Activated naive CD8-positive, alpha-beta T cell treated with anti-CD3 and anti-CD28 coated beads, Interleukin-2, amount 10 ng/mL, durations not matched to agents 7 days and 5 days (primary cell): ENCODE data around the gene NDEL1. TPM values are rescaled to one million over a fixed set of nuclear protein-coding genes. Genes with fewer than 3 reads are reported as not detected.

Experiments used
- ATAC-seq: fragments of 150-1000 bp; cut with Tn5 transposase; one replicate; pipeline ENCODE4 v1.10.0; 2021; ENCODE audit warnings: low read depth, moderate library complexity
- POLR2A ChIA-PET: fragments of 350-600 bp; sonication (Branson Sonifier 250); formaldehyde crosslinking; loops from one replicate; lab custom pipeline; 2021; ENCODE audit warnings: antibody characterized with exemption; lab: Charles Lee
- DNase-seq: peaks from one replicate; pipeline ENCODE4 v3.0.0; 2021
- H3K27ac Mint-ChIP-seq: one replicate; pipeline ENCODE4 v1.8.0; 2022; ENCODE audit warnings: mild to moderate bottlenecking, mixed read lengths
- H3K27me3 Mint-ChIP-seq: one replicate; pipeline ENCODE4 v1.8.0; 2022; ENCODE audit warnings: mild to moderate bottlenecking, moderate library complexity, mixed read lengths
- H3K36me3 Mint-ChIP-seq: one replicate; pipeline ENCODE4 v1.8.0; 2021; ENCODE audit warnings: mild to moderate bottlenecking, mixed read lengths
- H3K4me1 Mint-ChIP-seq: one replicate; pipeline ENCODE4 v1.8.0; 2021; ENCODE audit warnings: mixed read lengths
- H3K4me3 Mint-ChIP-seq: one replicate; pipeline ENCODE4 v1.8.0; 2022; ENCODE audit warnings: mild to moderate bottlenecking, moderate library complexity, mixed read lengths
- H3K9me3 Mint-ChIP-seq: one replicate; pipeline ENCODE4 v1.8.0; 2021; ENCODE audit warnings: mixed read lengths
- total RNA-seq, 2 experiments: library from RNA; stranded (reverse); gene quantifications; one replicate each; pipeline ENCODE4 v1.2.3, GENCODE V29; 2021

Gene NDEL1
- total RNA-seq, 2 experiments from 2014 or later = 68.4 to 79.0 TPM

GRCh38 chr17:8480011-8480976 is 44.6 kb downstream of the NDEL1 start:
- Mint-ChIP-seq H3K4me3 (no peak overlapping the region), H3K27me3 (no peaks in the 10 kb centered on the region)
- POLR2A ChIA-PET = interaction anchor here (0.6 kb wide), 1 partner anchor 25 kb away, joined by 3 read pairs; no protein-coding TSS in a partner anchor

GRCh38 chr17:8481089-8481488 is 45.4 kb downstream of the NDEL1 start:
- no peak overlapping the region for H3K4me3 Mint-ChIP-seq
- no peaks in the 10 kb centered on the region for H3K4me1 Mint-ChIP-seq
- DNase-seq (no peak), ATAC-seq (no peak)
- H3K9me3 Mint-ChIP-seq = peaks cover 12% of the 10 kb centered on the region
- no peak overlapping the region for H3K27ac Mint-ChIP-seq
- H3K27me3 Mint-ChIP-seq = no peaks in the 10 kb centered on the region
- POLR2A ChIA-PET = no interaction called here
- H3K36me3 Mint-ChIP-seq = peaks cover 38% of the 10 kb centered on the region

More at GRCh38 chr17:8480011-8480976, 44.6 kb downstream of the NDEL1 start:
- peaks cover 12% of the 10 kb centered on the region for H3K9me3 Mint-ChIP-seq
- no peaks in the 10 kb centered on the region for H3K4me1 Mint-ChIP-seq
- ATAC-seq = no peak
- peaks cover 32% of the 10 kb centered on the region for H3K36me3 Mint-ChIP-seq
- DNase-seq = no peak
- no peak overlapping the region for H3K27ac Mint-ChIP-seq

GRCh38 chr17:8481703-8482102 is 46.0 kb downstream of the NDEL1 start:
- H3K36me3 Mint-ChIP-seq = peaks cover 38% of the 10 kb centered on the region
- POLR2A ChIA-PET = no interaction called here

GRCh38 chr17:8482546-8482945 is 46.9 kb downstream of the NDEL1 start:
- Mint-ChIP-seq H3K4me3 (no peak overlapping the region), H3K36me3 (peaks cover 42% of the 10 kb centered on the region), H3K27ac (no peak overlapping the region), H3K4me1 (no peaks in the 10 kb centered on the region), H3K9me3 (peaks cover 12% of the 10 kb centered on the region), H3K27me3 (no peaks in the 10 kb centered on the region)
- ATAC-seq (no peak), DNase-seq (no peak)
- POLR2A ChIA-PET = interaction anchor here (0.6 kb wide), 1 partner anchor 239 kb away, joined by 6 read pairs; no protein-coding TSS in a partner anchor

More at GRCh38 chr17:8481703-8482102, 46.0 kb downstream of the NDEL1 start:
- Mint-ChIP-seq H3K4me3 (no peak overlapping the region), H3K4me1 (no peaks in the 10 kb centered on the region), H3K9me3 (peaks cover 12% of the 10 kb centered on the region), H3K27me3 (no peaks in the 10 kb centered on the region), H3K27ac (no peak overlapping the region)
- no peak for DNase-seq
- no peak for ATAC-seq

GRCh38 chr17:8484465-8484864 is 48.8 kb downstream of the NDEL1 start:
- ATAC-seq (no peak), DNase-seq (no peak)
- H3K27ac Mint-ChIP-seq = no peak overlapping the region
- H3K4me3 Mint-ChIP-seq = no peak overlapping the region
- POLR2A ChIA-PET = no interaction called here
- H3K36me3 Mint-ChIP-seq = peaks cover 42% of the 10 kb centered on the region
- no peaks in the 10 kb centered on the region for H3K4me1 Mint-ChIP-seq
- peaks cover 12% of the 10 kb centered on the region for H3K9me3 Mint-ChIP-seq
- no peaks in the 10 kb centered on the region for H3K27me3 Mint-ChIP-seq

GRCh38 chr17:8485491-8485890 is 49.8 kb downstream of the NDEL1 start:
- POLR2A ChIA-PET = no interaction called here
- no peak for DNase-seq
- Mint-ChIP-seq H3K4me3 (no peak overlapping the region), H3K27me3 (no peaks in the 10 kb centered on the region), H3K27ac (no peak overlapping the region), H3K4me1 (no peaks in the 10 kb centered on the region), H3K9me3 (peaks cover 12% of the 10 kb centered on the region), H3K36me3 (peaks cover 45% of the 10 kb centered on the region)
- no peak for ATAC-seq

- Mint-ChIP-seq H3K4me3 (no peak overlapping the region), H3K27me3 (no peaks in the 10 kb centered on the region), H3K27ac (no peak overlapping the region), H3K9me3 (peaks cover 11% of the 10 kb centered on the region), H3K4me1 (no peaks in the 10 kb centered on the region), H3K36me3 (peaks cover 41% of the 10 kb centered on the region)
- POLR2A ChIA-PET = no interaction called here
- DNase-seq (no peak), ATAC-seq (no peak)
These were observed 51.5 kb downstream of the NDEL1 start for GRCh38 chr17:8487130-8487645.

GRCh38 chr17:8487743-8488142 is 52.1 kb downstream of the NDEL1 start:
- Mint-ChIP-seq H3K27ac (no peak overlapping the region), H3K9me3 (peaks cover 9% of the 10 kb centered on the region), H3K4me1 (no peaks in the 10 kb centered on the region), H3K36me3 (peaks cover 35% of the 10 kb centered on the region), H3K4me3 (no peak overlapping the region), H3K27me3 (no peaks in the 10 kb centered on the region)
- DNase-seq (no peak), ATAC-seq (no peak)
- POLR2A ChIA-PET = no interaction called here

- Mint-ChIP-seq H3K9me3 (peaks cover 9% of the 10 kb centered on the region), H3K4me1 (no peaks in the 10 kb centered on the region), H3K27ac (no peak overlapping the region), H3K27me3 (no peaks in the 10 kb centered on the region), H3K4me3 (no peak overlapping the region), H3K36me3 (peaks cover 28% of the 10 kb centered on the region)
- POLR2A ChIA-PET = no interaction called here
- DNase-seq = no peak
- no peak for ATAC-seq
These were observed 52.8 kb downstream of the NDEL1 start for GRCh38 chr17:8488491-8488890.

- Mint-ChIP-seq H3K36me3 (peaks cover 25% of the 10 kb centered on the region), H3K27me3 (no peaks in the 10 kb centered on the region), H3K27ac (no peak overlapping the region), H3K9me3 (peaks cover 6% of the 10 kb centered on the region), H3K4me3 (no peak overlapping the region), H3K4me1 (no peaks in the 10 kb centered on the region)
- POLR2A ChIA-PET = no interaction called here
- DNase-seq = no peak
- ATAC-seq = no peak
These were observed 53.2 kb downstream of the NDEL1 start for GRCh38 chr17:8488901-8489300.

GRCh38 chr17:8489841-8490240 is 54.2 kb downstream of the NDEL1 start:
- Mint-ChIP-seq H3K36me3 (peaks cover 20% of the 10 kb centered on the region), H3K27ac (no peak overlapping the region), H3K4me1 (no peaks in the 10 kb centered on the region), H3K9me3 (peaks cover 1% of the 10 kb centered on the region), H3K4me3 (no peak overlapping the region), H3K27me3 (no peaks in the 10 kb centered on the region)
- DNase-seq (no peak), ATAC-seq (no peak)
- POLR2A ChIA-PET = no interaction called here

GRCh38 chr17:8490256-8491023 is 54.8 kb downstream of the NDEL1 start:
- DNase-seq = no peak
- Mint-ChIP-seq H3K4me1 (no peaks in the 10 kb centered on the region), H3K9me3 (no peaks in the 10 kb centered on the region), H3K27ac (no peak overlapping the region), H3K27me3 (no peaks in the 10 kb centered on the region), H3K36me3 (peaks cover 16% of the 10 kb centered on the region), H3K4me3 (no peak overlapping the region)
- POLR2A ChIA-PET = no interaction called here
- no peak for ATAC-seq

- no peaks in the 10 kb centered on the region for H3K27me3 Mint-ChIP-seq
- H3K27ac Mint-ChIP-seq = no peak overlapping the region
- H3K9me3 Mint-ChIP-seq = no peaks in the 10 kb centered on the region
- peaks cover 12% of the 10 kb centered on the region for H3K36me3 Mint-ChIP-seq
- POLR2A ChIA-PET = interaction anchor here (0.7 kb wide), 1 partner anchor 276 kb away, joined by 4 read pairs; no protein-coding TSS in a partner anchor
- no peak overlapping the region for H3K4me3 Mint-ChIP-seq
- DNase-seq = no peak
- no peaks in the 10 kb centered on the region for H3K4me1 Mint-ChIP-seq
- ATAC-seq = no peak
These were observed 56.4 kb downstream of the NDEL1 start for GRCh38 chr17:8492121-8492520.
